ENCODE measurements around the gene NDUFS1.
"Not testable (repeated sequence)": the region's sequence is repeated elsewhere in the genome, so short reads cannot be mapped to it uniquely, and the experiment has no call there.

Gene NDUFS1

DNA sequence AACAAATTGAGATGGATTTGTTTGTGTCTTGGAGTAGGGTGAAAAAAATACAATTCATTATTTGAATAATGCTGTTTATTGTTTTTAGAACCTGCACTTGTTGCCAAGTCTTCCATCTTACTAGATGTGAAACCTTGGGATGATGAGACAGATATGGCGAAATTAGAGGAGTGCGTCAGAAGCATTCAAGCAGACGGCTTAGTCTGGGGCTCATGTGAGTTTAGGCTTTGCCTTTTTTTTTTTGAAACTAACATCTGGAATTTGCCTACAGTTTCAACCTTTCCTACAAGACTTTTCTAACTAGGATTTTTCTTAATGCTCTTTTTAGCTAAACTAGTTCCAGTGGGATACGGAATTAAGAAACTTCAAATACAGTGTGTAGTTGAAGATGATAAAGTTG is 3.2 kb upstream of the NDUFS1 start:
- DNase-seq (ENCODE audit: low read depth): not testable (repeated sequence)

DNA sequence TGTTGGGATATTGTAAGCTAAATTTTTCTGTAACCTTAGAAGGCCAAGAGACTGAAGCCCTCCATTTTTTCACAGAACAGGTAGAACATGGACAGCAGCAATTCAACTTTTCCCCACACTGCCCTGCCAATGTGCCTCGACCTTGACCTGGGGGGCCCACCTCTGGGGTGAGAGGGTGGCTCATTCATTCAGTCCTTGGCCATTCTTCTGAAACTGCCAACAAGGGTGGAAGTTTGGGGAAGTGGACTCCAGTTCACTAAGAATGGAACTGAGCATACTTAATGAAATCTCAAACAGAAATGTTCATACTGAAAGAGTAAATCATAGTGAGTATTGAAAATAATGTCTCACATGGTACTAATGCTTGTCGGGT is 1.5 kb upstream of the NDUFS1 start:
- no peak for DNase-seq (ENCODE audit: low read depth)

DNA sequence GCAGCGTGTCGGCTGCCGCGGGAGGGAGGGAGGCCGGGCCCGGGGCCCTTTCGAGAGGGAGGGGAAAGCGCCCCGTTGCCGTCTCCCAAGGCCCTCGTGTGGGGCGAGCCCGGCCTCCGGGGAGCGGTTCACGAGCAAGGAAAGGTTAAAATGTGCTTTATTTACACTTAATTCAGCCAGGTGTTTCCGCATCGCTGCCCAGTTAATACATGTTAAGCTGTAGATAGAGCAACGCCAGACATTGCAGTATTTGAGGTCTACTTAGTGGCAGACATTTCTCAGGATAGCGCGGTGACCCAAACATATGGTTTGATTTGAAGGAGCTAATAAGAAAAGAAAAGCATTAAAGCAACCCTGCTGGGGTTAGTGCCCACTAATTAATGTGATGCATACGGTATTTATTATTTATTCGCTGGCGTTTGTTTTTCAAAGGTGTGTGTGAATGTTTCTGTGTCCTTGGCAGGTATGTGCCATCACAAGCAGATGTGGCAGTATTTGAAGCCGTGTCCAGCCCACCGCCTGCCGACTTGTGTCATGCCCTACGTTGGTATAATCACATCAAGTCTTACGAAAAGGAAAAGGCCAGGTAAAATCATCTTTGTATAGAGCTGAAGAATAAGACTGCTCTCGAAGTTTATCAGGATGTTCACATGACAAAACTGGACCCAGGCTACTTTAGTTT is 1.0 kb upstream of the NDUFS1 start:
- peak; percentile 65 for DNase-seq (ENCODE audit: low read depth)

DNA sequence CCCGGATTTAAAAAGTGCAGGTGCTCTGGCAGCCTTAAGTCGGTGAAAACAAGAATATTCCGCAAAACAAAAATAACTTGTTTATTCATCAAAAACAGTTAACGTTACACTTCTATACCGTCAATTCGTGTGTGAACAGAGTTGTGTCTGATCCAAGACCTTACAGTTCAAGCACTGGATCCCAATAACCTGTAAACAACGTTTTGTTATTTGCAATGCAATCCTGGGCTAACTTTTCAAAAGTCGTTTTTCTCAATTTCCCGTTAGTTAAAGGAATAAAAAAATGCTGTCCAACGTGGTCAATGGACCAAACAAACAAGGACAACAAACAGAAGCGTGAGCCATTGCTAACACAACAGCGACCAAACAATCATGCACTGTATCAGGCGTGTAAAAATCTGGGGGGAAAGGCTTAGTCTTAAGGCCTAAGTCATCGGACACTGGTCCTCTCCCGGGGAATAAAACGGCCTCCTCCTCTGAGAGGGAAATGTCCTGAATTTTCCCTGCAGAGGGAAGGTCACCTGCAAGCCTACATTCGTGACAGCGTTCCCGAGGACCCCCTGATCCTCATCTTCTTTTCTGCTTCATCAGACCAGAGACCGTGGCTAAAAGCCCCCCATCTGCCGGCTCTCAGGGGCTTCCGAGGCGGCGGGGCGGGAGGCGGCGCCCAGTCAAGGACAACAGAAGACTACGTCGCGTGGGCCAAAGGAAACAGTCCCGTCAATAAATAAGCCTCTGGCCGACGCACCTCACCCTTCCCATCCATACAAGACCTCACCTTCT is 490 bp downstream of the NDUFS1 start:
- no peak for DNase-seq (ENCODE audit: low read depth)

DNA sequence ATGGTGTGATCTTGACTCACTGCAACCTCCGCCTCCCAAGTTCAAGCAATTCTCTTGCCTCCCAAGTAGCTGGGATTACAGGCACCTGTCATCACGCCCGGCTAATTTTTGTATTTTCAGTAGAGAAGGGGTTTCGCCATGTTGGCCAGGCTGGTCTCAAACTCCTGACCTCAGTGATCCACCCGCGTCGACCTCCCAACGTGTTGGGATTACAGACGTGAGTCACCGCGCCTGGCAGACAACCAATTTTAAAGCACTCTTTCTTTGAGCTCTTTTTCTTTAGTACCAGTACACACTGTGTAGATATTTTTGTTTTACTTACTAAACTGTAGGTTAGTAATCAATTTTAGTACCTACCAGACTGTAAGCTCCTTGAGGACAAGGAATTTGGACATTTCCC is 2.2 kb downstream of the NDUFS1 start:
- not testable (repeated sequence) for DNase-seq (ENCODE audit: low read depth)

- no peak for DNase-seq (ENCODE audit: low read depth)
These were observed 5.0 kb downstream of the NDUFS1 start for GRCh38 chr2:206154197-206154596.

DNA sequence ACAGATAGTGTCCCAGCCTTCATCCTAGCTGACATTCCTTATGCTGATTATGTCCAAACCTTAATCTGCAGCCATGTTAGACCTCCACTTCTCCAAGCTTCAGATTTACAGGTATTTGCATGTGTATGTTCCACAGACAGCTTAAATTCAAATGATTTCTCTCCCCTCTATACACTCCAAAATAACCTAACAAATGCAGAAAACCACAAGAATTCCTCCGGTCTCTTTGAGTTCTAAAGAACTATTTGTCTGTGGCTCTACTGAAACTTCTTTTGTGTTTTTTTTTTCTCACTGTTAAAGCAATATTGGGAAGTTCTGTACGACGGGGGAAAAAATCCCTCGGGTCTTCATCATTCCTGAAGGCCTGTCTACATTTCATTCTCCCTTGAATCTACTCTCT is 8.6 kb downstream of the NDUFS1 start:
- no peak for DNase-seq (ENCODE audit: low read depth)

DNA sequence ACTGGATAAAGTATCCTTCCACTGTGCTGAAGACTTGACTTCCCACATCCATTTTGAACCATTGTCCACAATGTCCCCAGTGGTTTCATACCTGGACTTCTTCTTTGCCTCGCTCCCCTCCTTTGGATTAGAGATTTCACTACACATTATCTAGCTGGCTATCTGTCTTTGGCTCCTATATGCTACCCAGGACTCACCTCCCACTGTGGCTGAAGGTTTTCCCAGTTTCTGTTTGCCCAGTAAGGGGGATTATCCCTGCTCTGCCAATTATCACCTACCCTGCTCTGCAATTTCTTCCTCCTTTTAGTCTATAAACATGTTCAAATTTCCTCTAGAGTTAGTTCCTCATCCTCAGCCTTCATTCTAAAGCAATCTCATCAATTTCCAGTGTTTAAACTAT is 9.1 kb downstream of the NDUFS1 start:
- DNase-seq (ENCODE audit: low read depth): no peak

- DNase-seq (ENCODE audit: low read depth): no peak
These were observed 9.9 kb downstream of the NDUFS1 start for GRCh38 chr2:206149330-206149729.

DNA sequence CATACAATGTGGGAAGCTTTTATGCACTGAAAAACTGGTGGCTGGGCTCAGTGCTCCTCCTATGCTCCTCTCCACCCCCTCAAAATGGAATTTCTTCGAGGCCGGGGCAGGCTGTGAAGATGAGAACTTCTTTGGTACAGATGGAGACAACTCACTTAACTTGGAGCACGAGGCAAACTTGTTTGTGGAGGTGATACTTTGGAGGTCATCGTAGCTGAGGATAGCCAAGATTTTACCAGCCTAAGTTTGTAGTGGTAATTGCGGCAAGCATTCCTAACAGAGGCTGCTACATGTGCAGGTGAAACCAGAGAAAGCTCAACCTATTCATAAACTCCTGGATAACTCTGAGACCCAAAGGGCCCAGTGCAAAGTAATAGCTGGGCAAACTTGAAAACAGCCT is 13.6 kb downstream of the NDUFS1 start:
- no peak for DNase-seq (ENCODE audit: low read depth)

GRCh38 chr2:206144383-206144782 is 14.9 kb downstream of the NDUFS1 start:
- no peak for DNase-seq (ENCODE audit: low read depth)

- DNase-seq (ENCODE audit: low read depth): no peak
These were observed 15.8 kb downstream of the NDUFS1 start for GRCh38 chr2:206143451-206143850.

GRCh38 chr2:206127656-206128055 is 31.6 kb downstream of the NDUFS1 start:
- DNase-seq (ENCODE audit: low read depth): no peak

DNA sequence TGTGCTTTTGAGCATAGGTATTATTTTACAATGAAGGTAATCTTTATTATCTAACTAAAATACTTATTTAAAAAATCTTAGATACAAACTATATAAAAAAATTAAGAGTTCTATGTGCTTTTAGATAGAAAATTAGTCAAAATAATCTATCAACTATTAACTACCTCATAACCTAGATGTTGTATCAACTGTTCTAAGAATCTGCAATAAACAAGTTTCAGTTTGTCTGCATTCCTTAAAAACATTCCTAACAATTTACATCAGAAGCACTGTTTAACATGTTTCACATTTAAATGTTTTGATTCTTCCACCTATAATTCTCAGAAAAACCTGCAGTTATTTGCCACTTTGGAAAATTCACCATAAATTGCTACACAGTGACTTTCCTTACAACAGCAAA is 33.3 kb downstream of the NDUFS1 start:
- DNase-seq (ENCODE audit: low read depth): no peak

- not testable (repeated sequence) for DNase-seq (ENCODE audit: low read depth)
These were observed 36.7 kb downstream of the NDUFS1 start for GRCh38 chr2:206122569-206122968.

DNA sequence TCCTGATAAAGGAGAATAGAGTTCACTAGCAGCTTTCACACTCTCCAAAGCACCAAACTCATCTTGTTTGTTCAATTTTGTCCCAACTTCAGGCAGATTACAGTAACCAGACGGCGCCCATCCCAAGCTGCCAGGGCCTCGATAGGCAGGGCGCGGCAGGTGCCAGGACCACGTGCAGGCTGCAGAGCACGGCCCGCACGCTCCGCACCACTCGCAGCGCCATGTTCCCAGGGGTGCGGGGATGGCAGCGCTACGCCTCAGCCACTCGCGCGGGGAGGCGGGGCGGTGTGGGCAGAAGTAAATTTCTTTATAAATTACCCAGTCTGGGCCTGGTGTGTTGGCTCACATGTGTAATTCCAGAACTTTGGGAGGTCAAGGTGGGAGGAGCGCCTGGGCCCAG is 43.0 kb downstream of the NDUFS1 start:
- no peak for DNase-seq (ENCODE audit: low read depth)

- no peak for DNase-seq (ENCODE audit: low read depth)
These were observed 44.1 kb downstream of the NDUFS1 start for GRCh38 chr2:206115026-206115578.

DNA sequence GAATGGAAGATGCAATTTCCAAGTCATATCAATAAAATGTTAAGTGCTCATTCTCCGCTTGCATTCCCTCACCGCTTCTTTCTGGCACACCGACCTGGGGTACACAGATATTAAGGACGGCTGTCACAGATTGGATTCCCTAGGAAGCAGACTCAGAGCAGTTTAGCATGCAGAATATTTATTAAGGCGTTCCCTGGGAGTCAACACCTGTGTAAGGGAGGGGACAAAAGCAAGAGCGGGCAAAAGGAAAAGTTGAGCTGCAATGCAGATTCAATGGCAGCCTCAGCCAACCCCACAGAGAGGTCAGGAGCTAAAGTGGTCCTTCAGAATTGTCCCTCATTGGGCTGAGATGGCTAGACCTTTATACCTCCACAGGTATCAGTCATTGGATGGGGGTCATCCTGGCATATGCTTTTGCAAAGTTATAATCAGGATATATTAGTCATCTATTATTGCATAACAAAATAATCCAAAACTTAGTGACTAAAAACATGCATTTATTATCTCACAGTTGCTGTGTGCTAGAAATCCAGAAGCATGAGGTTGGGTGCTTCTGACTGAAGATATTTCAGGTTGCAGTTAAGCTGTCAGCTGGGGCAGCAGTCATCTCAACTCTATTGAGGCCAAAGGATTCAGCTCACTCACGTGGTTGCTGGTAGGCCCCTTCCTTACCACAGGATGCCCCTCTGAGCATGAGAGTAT is 46.2 kb downstream of the NDUFS1 start:
- DNase-seq (ENCODE audit: low read depth): no peak

DNA sequence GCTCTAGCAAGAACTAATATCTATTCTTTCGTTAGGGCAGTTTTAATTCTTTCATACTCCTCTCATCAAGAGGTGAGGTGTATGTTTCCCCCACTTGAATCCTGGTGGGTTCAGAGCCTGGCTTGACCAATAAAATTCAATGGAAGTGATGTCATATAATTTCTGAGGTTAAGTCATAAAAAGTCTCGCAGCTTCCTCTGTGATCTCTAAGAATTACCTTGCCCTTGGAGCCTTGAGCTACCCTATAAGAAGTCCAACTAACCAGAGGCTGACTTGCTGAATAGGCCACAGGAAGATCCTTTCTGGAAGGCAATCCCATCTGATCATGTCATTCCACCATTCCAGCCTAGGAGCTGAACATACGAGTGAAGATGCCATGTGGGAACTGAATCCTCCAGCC is 47.1 kb downstream of the NDUFS1 start:
- DNase-seq (ENCODE audit: low read depth): no peak

GRCh38 chr2:206108713-206109112 is 50.5 kb downstream of the NDUFS1 start:
- no peak for DNase-seq (ENCODE audit: low read depth)

DNA sequence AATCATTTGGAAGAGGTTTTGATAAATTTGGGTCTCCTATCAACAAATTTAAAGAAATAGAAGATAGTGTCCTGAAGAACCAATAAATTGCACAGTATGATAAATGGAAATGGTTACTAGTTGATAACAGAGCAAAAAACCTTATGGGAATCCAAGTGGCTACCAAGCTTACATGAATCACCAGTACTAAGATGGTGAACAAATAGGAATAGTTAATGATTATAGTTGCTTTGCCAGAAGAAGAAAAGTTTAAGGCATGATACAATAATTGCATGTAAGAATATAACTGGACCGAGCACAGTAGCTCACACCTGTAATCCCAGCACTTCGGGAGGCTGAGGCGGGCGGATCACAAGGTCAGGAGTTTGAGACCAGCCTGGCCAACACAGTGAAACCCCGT is 53.7 kb downstream of the NDUFS1 start:
- DNase-seq (ENCODE audit: low read depth): no peak

DNA sequence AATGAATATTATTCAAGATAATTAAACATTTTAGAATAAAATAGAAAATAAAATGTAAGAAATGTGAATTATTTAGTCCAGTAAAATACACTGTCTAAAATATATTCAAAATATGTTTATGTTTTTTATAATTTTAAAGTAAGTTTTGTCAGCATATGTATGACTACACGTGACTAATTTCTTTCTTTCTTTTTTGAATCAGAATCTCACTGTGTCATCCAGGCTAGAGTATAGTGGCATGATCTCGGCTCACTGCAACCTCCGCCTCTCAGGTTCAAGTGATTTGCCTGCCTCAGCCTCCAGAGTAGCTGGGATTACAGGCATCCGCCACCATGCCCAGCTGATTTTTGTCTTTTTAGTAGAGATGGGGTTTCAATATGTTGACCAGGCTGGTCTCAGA is 54.2 kb downstream of the NDUFS1 start:
- no peak for DNase-seq (ENCODE audit: low read depth)

DNA sequence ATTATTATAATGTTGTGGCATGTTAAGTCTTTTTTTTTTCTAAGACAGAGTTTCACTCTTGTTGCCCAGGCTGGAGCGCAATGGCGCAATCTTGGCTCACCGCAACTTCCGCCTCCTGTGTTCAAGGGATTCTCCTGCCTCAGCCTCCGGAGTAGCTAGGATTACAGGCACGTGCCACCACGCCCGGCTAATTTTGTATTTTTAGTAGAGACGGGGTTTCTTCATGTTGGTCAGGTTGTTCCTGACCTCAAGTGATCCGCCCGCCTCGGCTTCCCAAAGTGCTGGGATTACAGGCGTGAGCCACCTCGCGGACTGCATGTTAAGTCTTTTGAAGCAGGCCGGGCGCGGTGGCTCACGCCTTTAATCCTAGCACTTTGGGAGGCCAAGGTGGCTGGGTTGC is 60.4 kb downstream of the NDUFS1 start:
- not testable (repeated sequence) for DNase-seq (ENCODE audit: low read depth)

Data from activated T-helper 9 cell treated with anti-CD3 and anti-CD28 coated beads, Interleukin-2, amount 50 U/mL, for 16 hours (primary cell).